Astrocyte (in vitro differentiated cells and primary cell): ENCODE results near the gene VOPP1. TPM values are rescaled to one million over a fixed set of nuclear protein-coding genes. Genes with fewer than 3 reads are reported as not detected.

Source experiments
- DNase-seq: peaks from one replicate; pipeline ENCODE4 v3.0.0-alpha.2; 2010; ENCODE audit warnings: low read depth
- FAIRE-seq: peaks from 2 replicates; lab custom pipeline; 2011; peaks lifted over from hg19 to GRCh38; lab: Jason Lieb, UNC
- H2AFZ ChIP-seq: 2 replicates; pipeline ENCODE4 v1.6.0; 2012; ENCODE audit warnings: low read depth, low read length, inconsistent platforms
- H3K27ac ChIP-seq: 2 replicates; pipeline ENCODE4 v1.5.1; 2011; ENCODE audit warnings: low read depth, low read length, inconsistent platforms
- H3K27me3 ChIP-seq: 2 replicates; pipeline ENCODE4 v1.6.0; 2011; ENCODE audit warnings: low read length, inconsistent platforms; ENCODE audit not compliant: insufficient read depth
- H3K36me3 ChIP-seq: 2 replicates; pipeline ENCODE4 v1.5.1; 2011; ENCODE audit warnings: low read length, inconsistent platforms; ENCODE audit not compliant: insufficient read depth
- H3K4me1 ChIP-seq: 2 replicates; pipeline ENCODE4 v1.5.1; 2011; ENCODE audit warnings: low read length, inconsistent platforms; ENCODE audit not compliant: insufficient read depth
- H3K4me2 ChIP-seq: 2 replicates; pipeline ENCODE4 v1.6.0; 2012; ENCODE audit warnings: low read length, inconsistent platforms
- H3K4me3 ChIP-seq: 2 replicates; pipeline ENCODE4 v1.5.1; 2011; ENCODE audit warnings: low read depth, mild to moderate bottlenecking, low read length, inconsistent platforms; ENCODE audit not compliant: insufficient read depth
- H3K79me2 ChIP-seq: 2 replicates; pipeline ENCODE4 v1.6.0; 2012; ENCODE audit warnings: mild to moderate bottlenecking, low read length, inconsistent platforms; ENCODE audit not compliant: insufficient read depth
- H3K9ac ChIP-seq: 2 replicates; pipeline ENCODE4 v1.6.0; 2012; ENCODE audit warnings: mild to moderate bottlenecking, low read length, inconsistent platforms
- H3K9me3 ChIP-seq: 2 replicates; pipeline ENCODE4 v1.5.1; 2012; ENCODE audit warnings: low read depth, mild to moderate bottlenecking, low read length, inconsistent platforms; ENCODE audit not compliant: insufficient read depth
- H4K20me1 ChIP-seq: 2 replicates; pipeline ENCODE4 v1.6.0; 2012; ENCODE audit warnings: low read length, inconsistent platforms; ENCODE audit not compliant: insufficient read depth
- H3K27ac Mint-ChIP-seq: one replicate; pipeline ENCODE4 v1.8.0; 2021; ENCODE audit warnings: mild to moderate bottlenecking, mixed read lengths; ENCODE audit not compliant: unreplicated experiment
- H3K27me3 Mint-ChIP-seq: one replicate; pipeline ENCODE4 v1.8.0; 2021; ENCODE audit warnings: low read depth, mixed read lengths; ENCODE audit not compliant: unreplicated experiment
- H3K36me3 Mint-ChIP-seq: one replicate; pipeline ENCODE4 v1.8.0; 2021; ENCODE audit warnings: low read depth, mixed read lengths; ENCODE audit not compliant: unreplicated experiment
- H3K4me1 Mint-ChIP-seq: one replicate; pipeline ENCODE4 v1.8.0; 2021; ENCODE audit warnings: low read depth, mixed read lengths; ENCODE audit not compliant: unreplicated experiment
- H3K4me3 Mint-ChIP-seq: one replicate; pipeline ENCODE4 v1.8.0; 2021; ENCODE audit warnings: mild to moderate bottlenecking, moderate library complexity, mixed read lengths; ENCODE audit not compliant: unreplicated experiment
- H3K9me3 Mint-ChIP-seq: one replicate; pipeline ENCODE4 v1.8.0; 2021; ENCODE audit warnings: mild to moderate bottlenecking, mixed read lengths; ENCODE audit not compliant: unreplicated experiment
- EZH2 ChIP-seq: IDR thresholded peaks from 2 replicates; pipeline ENCODE4 v1.6.1; 2012; ENCODE audit warnings: mild to moderate bottlenecking, low read length, inconsistent platforms; ENCODE audit not compliant: insufficient read depth
- total RNA-seq: library from RNA; stranded (reverse); gene quantifications from 2 replicates; pipeline ENCODE4 v1.2.1, GENCODE V29; 2021
- TF ChIP-seq, protein P1 (sequence below): IDR thresholded peaks from 2 replicates; pipeline ENCODE4 v1.5.1; 2011; ENCODE audit warnings: low read depth, mild to moderate bottlenecking, inconsistent platforms, low read length, moderate library complexity; ENCODE audit not compliant: insufficient read depth

The VOPP1 gene
- total RNA-seq, 1 donor from 2014 or later: 133 TPM

DNA sequence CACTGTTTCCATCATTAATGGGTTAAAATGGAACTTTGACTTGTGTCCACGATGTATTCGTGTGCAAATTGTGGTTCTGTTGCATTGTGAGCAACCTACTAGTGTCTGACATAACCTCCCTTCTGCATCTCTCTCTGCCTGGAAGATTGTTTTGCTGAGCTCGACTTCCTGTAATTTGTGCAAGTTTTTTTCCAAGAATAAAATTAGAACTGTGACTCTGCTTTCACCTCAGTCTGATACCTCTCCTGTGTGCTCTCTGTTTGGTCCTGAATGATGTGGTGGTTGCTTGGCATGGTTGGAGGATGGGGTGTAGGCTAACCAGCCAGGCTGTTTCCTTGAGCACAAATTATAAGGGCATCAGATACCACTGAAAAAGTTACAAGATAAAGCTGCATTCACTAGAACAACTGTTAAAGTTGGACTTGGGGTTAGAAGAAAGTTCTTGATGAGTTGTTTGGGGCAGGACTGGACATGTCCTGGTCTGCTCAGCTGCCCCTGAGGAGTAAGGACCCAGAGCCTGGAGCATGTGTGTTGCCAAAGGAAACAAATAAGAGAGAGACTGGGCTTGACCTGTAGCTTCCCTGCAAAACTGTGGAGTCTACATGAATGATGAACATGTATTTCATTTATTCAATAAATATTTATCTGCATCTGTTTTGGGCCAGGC, 1.9 kb upstream of the VOPP1 start:
- peak overlapping the region; percentile 73 for H3K27ac Mint-ChIP-seq
- Histone ChIP-seq H3K4me1 (peaks cover 36% of the 10 kb centered on the region), H3K27me3 (no peaks in the 10 kb centered on the region), H3K4me3 (peak overlapping the region; percentile 12), H3K36me3 (no peaks in the 10 kb centered on the region), H2AFZ (peak overlapping the region; percentile 51), H3K4me2 (peak overlapping the region; percentile 95), H3K9me3 (no peaks in the 10 kb centered on the region), H4K20me1 (peaks cover 8% of the 10 kb centered on the region), H3K79me2 (peaks cover 28% of the 10 kb centered on the region), H3K27ac (no peak overlapping the region), H3K9ac (peak overlapping the region; percentile 4)
- H3K27me3 Mint-ChIP-seq: peaks cover 6% of the 10 kb centered on the region
- peak overlapping the region; percentile 85 for H3K4me3 Mint-ChIP-seq
- DNase-seq: peak; percentile 65
- H3K9me3 Mint-ChIP-seq: peaks cover 2% of the 10 kb centered on the region
- FAIRE-seq: no peak
- no peak for TF ChIP-seq EZH2
- TF ChIP-seq, protein P1, sequence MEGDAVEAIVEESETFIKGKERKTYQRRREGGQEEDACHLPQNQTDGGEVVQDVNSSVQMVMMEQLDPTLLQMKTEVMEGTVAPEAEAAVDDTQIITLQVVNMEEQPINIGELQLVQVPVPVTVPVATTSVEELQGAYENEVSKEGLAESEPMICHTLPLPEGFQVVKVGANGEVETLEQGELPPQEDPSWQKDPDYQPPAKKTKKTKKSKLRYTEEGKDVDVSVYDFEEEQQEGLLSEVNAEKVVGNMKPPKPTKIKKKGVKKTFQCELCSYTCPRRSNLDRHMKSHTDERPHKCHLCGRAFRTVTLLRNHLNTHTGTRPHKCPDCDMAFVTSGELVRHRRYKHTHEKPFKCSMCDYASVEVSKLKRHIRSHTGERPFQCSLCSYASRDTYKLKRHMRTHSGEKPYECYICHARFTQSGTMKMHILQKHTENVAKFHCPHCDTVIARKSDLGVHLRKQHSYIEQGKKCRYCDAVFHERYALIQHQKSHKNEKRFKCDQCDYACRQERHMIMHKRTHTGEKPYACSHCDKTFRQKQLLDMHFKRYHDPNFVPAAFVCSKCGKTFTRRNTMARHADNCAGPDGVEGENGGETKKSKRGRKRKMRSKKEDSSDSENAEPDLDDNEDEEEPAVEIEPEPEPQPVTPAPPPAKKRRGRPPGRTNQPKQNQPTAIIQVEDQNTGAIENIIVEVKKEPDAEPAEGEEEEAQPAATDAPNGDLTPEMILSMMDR: no peak
- H3K36me3 Mint-ChIP-seq: no peaks in the 10 kb centered on the region
- H3K4me1 Mint-ChIP-seq: peaks cover 27% of the 10 kb centered on the region

DNA sequence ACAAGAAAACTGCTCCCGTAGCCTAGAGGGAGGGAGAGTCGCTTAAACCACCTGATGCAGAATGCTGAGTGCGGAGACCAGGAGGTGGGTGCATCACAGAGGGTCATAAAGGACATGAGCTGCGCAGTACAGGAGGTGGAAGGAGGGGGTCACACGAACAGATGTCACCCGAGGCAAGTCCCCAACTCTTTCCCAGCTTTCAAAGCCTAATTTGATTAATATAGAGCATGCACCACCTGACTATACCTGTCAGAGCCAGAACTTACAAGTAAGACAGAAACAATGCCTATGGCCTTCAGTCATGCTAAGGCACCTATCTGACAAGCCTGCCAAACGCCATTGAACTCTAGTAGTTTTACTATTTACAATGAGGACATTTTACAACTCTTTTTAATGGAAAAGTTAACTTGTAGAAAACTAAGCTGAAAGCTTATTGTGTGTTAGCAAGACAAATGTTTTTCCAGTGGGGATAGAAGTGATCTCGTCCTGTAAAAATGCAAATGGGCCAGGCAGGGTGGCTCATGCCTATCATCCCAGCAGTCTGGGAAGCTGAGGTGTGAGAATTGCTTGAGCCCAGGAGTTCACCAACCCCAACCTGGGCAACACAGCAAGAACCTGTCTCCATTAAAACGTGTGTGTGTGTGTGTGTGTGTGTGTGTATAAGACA, 1.1 kb upstream of the VOPP1 start:
- Histone ChIP-seq H2AFZ (peak overlapping the region; percentile 88), H3K27ac (no peak overlapping the region), H3K27me3 (no peaks in the 10 kb centered on the region), H3K79me2 (peaks cover 36% of the 10 kb centered on the region), H3K4me1 (peaks cover 42% of the 10 kb centered on the region), H3K9ac (peak overlapping the region; percentile 87), H3K36me3 (no peaks in the 10 kb centered on the region), H3K4me2 (peak overlapping the region; percentile 95), H3K4me3 (peak overlapping the region; percentile 12), H4K20me1 (peaks cover 16% of the 10 kb centered on the region), H3K9me3 (no peaks in the 10 kb centered on the region)
- FAIRE-seq (no peak), DNase-seq (peak; percentile 42)
- Mint-ChIP-seq H3K9me3 (peaks cover under 1% of the 10 kb centered on the region), H3K4me1 (peaks cover 35% of the 10 kb centered on the region), H3K27me3 (peaks cover under 1% of the 10 kb centered on the region), H3K27ac (peak overlapping the region; percentile 82), H3K4me3 (peak overlapping the region; percentile 85), H3K36me3 (no peaks in the 10 kb centered on the region)
- TF ChIP-seq EZH2: no peak
- TF ChIP-seq, protein P1: no peak
